ENCODE measurements around the gene LRRC37B.
"Not testable (repeated sequence)": the region's sequence is repeated elsewhere in the genome, so short reads cannot be mapped to it uniquely, and the experiment has no call there.

The LRRC37B gene

GRCh38 chr17:32099686-32100085 lies 92.5 kb downstream of the LRRC37B start:
- no peak for DNase-seq (ENCODE audit: low spot score)

GRCh38 chr17:32100323-32100722 lies 93.1 kb downstream of the LRRC37B start:
- not testable (repeated sequence) for DNase-seq (ENCODE audit: low spot score)

GRCh38 chr17:32100971-32101631 lies 93.9 kb downstream of the LRRC37B start:
- DNase-seq (ENCODE audit: low spot score): no peak

- DNase-seq (ENCODE audit: low spot score): no peak
These were observed 95.0 kb downstream of the LRRC37B start for GRCh38 chr17:32102172-32102571.

GRCh38 chr17:32102646-32103186 lies 95.5 kb downstream of the LRRC37B start:
- DNase-seq (ENCODE audit: low spot score): no peak

Measured in HuH-7.5 (cell line).